GM23338 (cell line): ENCODE measurements around the gene SPACA7. TPM values are rescaled to one million over a fixed set of nuclear protein-coding genes. Genes with fewer than 3 reads are reported as not detected.
A peak's percentile ranks its signal among the peaks of the same experiment; 100 is the strongest.

ENCODE experiments used
- ATAC-seq: fragments of 200-7000 bp; cut with Tn5 transposase; 3 replicates; pipeline ENCODE4 v1.9.1; 2020
- DNase-seq: peaks from one replicate; pipeline ENCODE4 v3.0.0-alpha.2; 2015; ENCODE audit warnings: low spot score
- H2AFZ ChIP-seq: fragments of 200-600 bp; sonication (generic); 2 replicates; pipeline ENCODE4 v1.8.0; 2016; ENCODE audit warnings: antibody characterized with exemption, mild to moderate bottlenecking, moderate library complexity
- H3F3A ChIP-seq: fragments of 200-600 bp; sonication (generic); replicated peaks from 2 replicates; pipeline ENCODE4 v1.8.0; 2017; ENCODE audit warnings: antibody characterized with exemption, mixed run types, low read depth
- H3K27ac ChIP-seq: fragments of 200-600 bp; sonication (generic); 2 replicates; pipeline ENCODE4 v1.6.1; 2016; ENCODE audit warnings: low read depth
- H3K27me3 ChIP-seq: fragments of 200-600 bp; sonication (generic); 2 replicates; pipeline ENCODE4 v1.8.0; 2016; ENCODE audit warnings: mild to moderate bottlenecking, mixed run types, moderate library complexity; ENCODE audit not compliant: insufficient read depth
- H3K36me3 ChIP-seq: fragments of 200-600 bp; sonication (generic); 2 replicates; pipeline ENCODE4 v1.8.0; 2016; ENCODE audit warnings: mild to moderate bottlenecking; ENCODE audit not compliant: insufficient read depth
- H3K4me1 ChIP-seq: fragments of 200-600 bp; sonication (generic); 2 replicates; pipeline ENCODE4 v1.8.0; 2016; ENCODE audit warnings: mild to moderate bottlenecking, moderate library complexity; ENCODE audit not compliant: insufficient read depth
- H3K4me2 ChIP-seq: fragments of 200-600 bp; sonication (generic); 2 replicates; pipeline ENCODE4 v1.7.1; 2017; ENCODE audit warnings: mixed run types
- H3K4me3 ChIP-seq: fragments of 200-600 bp; sonication (generic); 2 replicates; pipeline ENCODE4 v1.6.1; 2016; ENCODE audit warnings: mixed run types
- H3K79me2 ChIP-seq: fragments of 200-600 bp; sonication (generic); replicated peaks from 2 replicates; pipeline ENCODE4 v1.8.0; 2017; ENCODE audit warnings: mild to moderate bottlenecking; ENCODE audit not compliant: insufficient read depth
- H3K9me2 ChIP-seq: fragments of 200-600 bp; sonication (generic); 2 replicates; pipeline ENCODE4 v1.8.0; 2017; ENCODE audit not compliant: insufficient read depth
- H4K20me1 ChIP-seq: fragments of 200-600 bp; sonication (generic); replicated peaks from 2 replicates; pipeline ENCODE4 v1.8.0; 2017; ENCODE audit warnings: mild to moderate bottlenecking; ENCODE audit not compliant: insufficient read depth
- H3K27ac Mint-ChIP-seq: 2 replicates; pipeline ENCODE4 v1.8.0; 2020; ENCODE audit warnings: inconsistent platforms, mild to moderate bottlenecking, moderate library complexity, mixed read lengths
- H3K27me3 Mint-ChIP-seq: 3 replicates; pipeline ENCODE4 v1.8.0; 2022; ENCODE audit warnings: low read depth, mild to moderate bottlenecking, moderate library complexity, mixed read lengths, inconsistent platforms; ENCODE audit not compliant: insufficient read depth, poor library complexity
- H3K36me3 Mint-ChIP-seq: 3 replicates; pipeline ENCODE4 v1.8.0; 2021; ENCODE audit warnings: low read depth, mild to moderate bottlenecking, inconsistent platforms, moderate library complexity, mixed read lengths
- H3K4me1 Mint-ChIP-seq: 3 replicates; pipeline ENCODE4 v1.8.0; 2020; ENCODE audit warnings: mild to moderate bottlenecking, inconsistent platforms, mixed read lengths
- H3K4me3 Mint-ChIP-seq: 3 replicates; pipeline ENCODE4 v1.8.0; 2021; ENCODE audit warnings: moderate library complexity, mild to moderate bottlenecking, inconsistent platforms, mixed read lengths
- H3K9me3 Mint-ChIP-seq: 3 replicates; pipeline ENCODE4 v1.8.0; 2020; ENCODE audit warnings: moderate library complexity, mild to moderate bottlenecking, inconsistent platforms, mixed read lengths
- CREB1 ChIP-seq: fragments of 250-450 bp; sonication (Bioruptor Pico); IDR thresholded peaks from 2 replicates; pipeline ENCODE4 v1.5.0; 2020; ENCODE audit warnings: low read depth, mild to moderate bottlenecking, moderate library complexity
- CTCF ChIP-seq, 2 experiments: fragments of 200-600 bp in 1 of 2; sonication (generic) in 1 of 2; conservative IDR thresholded peaks; 2 replicates each; pipeline versions ENCODE4 v1.5.1 to v1.6.1; 2016 to 2017; ENCODE audit warnings: antibody characterized with exemption in 2 of 2, low read depth in 2 of 2, mild to moderate bottlenecking in 2 of 2, moderate library complexity in 1 of 2
- EZH2 ChIP-seq: fragments of 200-600 bp; sonication (generic); IDR thresholded peaks from one replicate; pipeline ENCODE4 v1.8.0; 2017; ENCODE audit warnings: antibody characterized with exemption, mild to moderate bottlenecking, low read depth; ENCODE audit not compliant: unreplicated experiment
- EZH2phosphoT487 ChIP-seq: fragments of 200-600 bp; sonication (generic); IDR thresholded peaks from one replicate; pipeline ENCODE4 v1.8.1; 2018; ENCODE audit warnings: antibody characterized with exemption; ENCODE audit not compliant: unreplicated experiment
- JUNB ChIP-seq: IDR thresholded peaks from one replicate; pipeline ENCODE4 v1.6.1; 2016; ENCODE audit warnings: antibody characterized with exemption; ENCODE audit not compliant: unreplicated experiment
- NANOG ChIP-seq: IDR thresholded peaks from 2 replicates; pipeline ENCODE4 v1.6.1; 2016; ENCODE audit warnings: antibody characterized with exemption, borderline replicate concordance
- POLR2AphosphoS5 ChIP-seq: IDR thresholded peaks from 2 replicates; pipeline ENCODE4 v1.6.1; 2016; ENCODE audit warnings: antibody characterized with exemption, low read depth
- STAT1 ChIP-seq: IDR thresholded peaks from one replicate; pipeline ENCODE4 v1.6.1; 2016; ENCODE audit warnings: antibody characterized with exemption; ENCODE audit not compliant: unreplicated experiment
- ZNF114 ChIP-seq: fragments of 250-450 bp; sonication (Bioruptor Pico); IDR thresholded peaks from 2 replicates; pipeline ENCODE4 v1.5.0; 2020; ENCODE audit warnings: mild to moderate bottlenecking, moderate library complexity
- ZNF331 ChIP-seq: fragments of 250-450 bp; sonication (Bioruptor Pico); IDR thresholded peaks from 2 replicates; pipeline ENCODE4 v1.5.0; 2020; ENCODE audit warnings: low read depth, mild to moderate bottlenecking, moderate library complexity
- ZNF462 ChIP-seq: fragments of 250-450 bp; sonication (Bioruptor Pico); IDR thresholded peaks from 2 replicates; pipeline ENCODE4 v1.5.0; 2020; ENCODE audit warnings: mild to moderate bottlenecking, moderate library complexity
- polyA plus RNA-seq: library from polyadenylated mRNA; unstranded; fragments of >200 nt; fragmentation: Nextera tagmentation; extraction: Ambion mirVana; gene quantifications from 2 replicates; pipeline ENCODE4 v1.2.1, GENCODE V29; 2016
- total RNA-seq: library from RNA; depleted of rRNA; stranded (reverse); fragments of >200 nt; shearing (Covaris generic); gene quantifications from 2 replicates; pipeline ENCODE4 v1.2.3, GENCODE V29; 2014
- TF ChIP-seq, protein P1 (sequence below): IDR thresholded peaks from 2 replicates; pipeline ENCODE4 v1.6.1; 2016; ENCODE audit warnings: antibody characterized with exemption
- TF ChIP-seq, protein P2 (sequence below): IDR thresholded peaks from one replicate; pipeline ENCODE4 v1.6.1; 2018; ENCODE audit warnings: antibody characterized with exemption; ENCODE audit not compliant: unreplicated experiment

The SPACA7 gene
- total and polyA plus RNA-seq, 2 experiments from 2014 or later = not detected

DNA sequence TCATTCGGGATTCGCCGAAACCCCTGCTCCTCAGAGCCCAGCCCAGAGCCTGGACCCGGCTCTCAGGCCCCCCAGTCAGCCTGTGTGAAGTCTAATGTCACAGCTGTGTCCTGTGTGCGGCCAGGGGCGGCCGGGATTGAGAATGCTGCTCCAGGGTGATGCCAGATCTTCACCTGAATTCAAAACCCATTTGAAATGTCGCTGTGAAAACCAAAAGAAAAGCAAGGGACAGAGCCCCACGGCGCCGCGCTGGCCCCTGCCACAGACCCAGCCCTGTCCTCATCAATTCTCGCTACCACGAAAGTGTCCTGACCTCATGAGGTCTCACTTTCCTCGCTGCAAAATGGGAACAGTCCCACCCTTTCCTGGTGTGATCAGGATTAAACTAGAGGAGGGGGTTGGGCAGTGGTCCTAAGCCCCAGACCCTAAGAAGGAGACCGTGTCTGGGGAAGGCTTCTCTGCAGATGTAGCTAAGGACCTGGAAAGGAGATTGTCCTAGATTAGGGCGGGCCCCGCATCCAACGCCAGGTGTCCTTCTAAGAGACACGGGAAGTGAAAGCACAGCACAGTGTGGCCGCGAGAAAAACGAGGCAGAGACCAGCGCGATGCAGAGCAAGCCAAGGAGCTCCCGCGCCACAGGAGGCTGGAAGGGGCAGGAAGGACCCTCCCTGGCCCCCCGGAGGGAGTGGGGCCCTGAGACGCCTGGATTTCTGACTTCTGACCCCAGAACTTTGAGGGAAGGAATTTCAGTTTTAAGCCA is 34.0 kb upstream of the SPACA7 start:
- Mint-ChIP-seq H3K4me3 (no peak overlapping the region), H3K36me3 (no peaks in the 10 kb centered on the region; the same call in 2 of the 3 replicates), H3K4me1 (peaks cover 34% of the 10 kb centered on the region), H3K27ac (no peak overlapping the region), H3K27me3 (peaks cover 5% of the 10 kb centered on the region), H3K9me3 (peaks cover 12% of the 10 kb centered on the region; the same call in 2 of the 3 replicates)
- Histone ChIP-seq H3F3A (no peaks in the 10 kb centered on the region), H3K4me3 (no peak overlapping the region), H3K27me3 (no peaks in the 10 kb centered on the region), H3K9me2 (no peaks in the 10 kb centered on the region), H3K4me2 (no peak overlapping the region), H4K20me1 (no peaks in the 10 kb centered on the region), H3K79me2 (no peaks in the 10 kb centered on the region), H3K36me3 (no peaks in the 10 kb centered on the region), H3K4me1 (peaks cover 10% of the 10 kb centered on the region), H3K27ac (no peak overlapping the region), H2AFZ (peak overlapping the region; percentile 56; the same call in 1 of the 2 replicates)
- TF ChIP-seq EZH2phosphoT487 (no peak), JUNB (no peak), EZH2 (no peak), POLR2AphosphoS5 (no peak), ZNF331 (CRISPR knock-in tag) (no peak), CTCF (conservative IDR thresholded peaks at IDR 0.05; ENCODE audit: low read depth in 2 of 2) (no peak), ZNF462 (CRISPR knock-in tag) (no peak), NANOG (no peak), ZNF114 (CRISPR knock-in tag) (no peak), STAT1 (no peak), CREB1 (CRISPR knock-in tag) (no peak)
- TF ChIP-seq, protein P1, sequence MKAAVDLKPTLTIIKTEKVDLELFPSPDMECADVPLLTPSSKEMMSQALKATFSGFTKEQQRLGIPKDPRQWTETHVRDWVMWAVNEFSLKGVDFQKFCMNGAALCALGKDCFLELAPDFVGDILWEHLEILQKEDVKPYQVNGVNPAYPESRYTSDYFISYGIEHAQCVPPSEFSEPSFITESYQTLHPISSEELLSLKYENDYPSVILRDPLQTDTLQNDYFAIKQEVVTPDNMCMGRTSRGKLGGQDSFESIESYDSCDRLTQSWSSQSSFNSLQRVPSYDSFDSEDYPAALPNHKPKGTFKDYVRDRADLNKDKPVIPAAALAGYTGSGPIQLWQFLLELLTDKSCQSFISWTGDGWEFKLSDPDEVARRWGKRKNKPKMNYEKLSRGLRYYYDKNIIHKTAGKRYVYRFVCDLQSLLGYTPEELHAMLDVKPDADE = no peak
- TF ChIP-seq, protein P2, sequence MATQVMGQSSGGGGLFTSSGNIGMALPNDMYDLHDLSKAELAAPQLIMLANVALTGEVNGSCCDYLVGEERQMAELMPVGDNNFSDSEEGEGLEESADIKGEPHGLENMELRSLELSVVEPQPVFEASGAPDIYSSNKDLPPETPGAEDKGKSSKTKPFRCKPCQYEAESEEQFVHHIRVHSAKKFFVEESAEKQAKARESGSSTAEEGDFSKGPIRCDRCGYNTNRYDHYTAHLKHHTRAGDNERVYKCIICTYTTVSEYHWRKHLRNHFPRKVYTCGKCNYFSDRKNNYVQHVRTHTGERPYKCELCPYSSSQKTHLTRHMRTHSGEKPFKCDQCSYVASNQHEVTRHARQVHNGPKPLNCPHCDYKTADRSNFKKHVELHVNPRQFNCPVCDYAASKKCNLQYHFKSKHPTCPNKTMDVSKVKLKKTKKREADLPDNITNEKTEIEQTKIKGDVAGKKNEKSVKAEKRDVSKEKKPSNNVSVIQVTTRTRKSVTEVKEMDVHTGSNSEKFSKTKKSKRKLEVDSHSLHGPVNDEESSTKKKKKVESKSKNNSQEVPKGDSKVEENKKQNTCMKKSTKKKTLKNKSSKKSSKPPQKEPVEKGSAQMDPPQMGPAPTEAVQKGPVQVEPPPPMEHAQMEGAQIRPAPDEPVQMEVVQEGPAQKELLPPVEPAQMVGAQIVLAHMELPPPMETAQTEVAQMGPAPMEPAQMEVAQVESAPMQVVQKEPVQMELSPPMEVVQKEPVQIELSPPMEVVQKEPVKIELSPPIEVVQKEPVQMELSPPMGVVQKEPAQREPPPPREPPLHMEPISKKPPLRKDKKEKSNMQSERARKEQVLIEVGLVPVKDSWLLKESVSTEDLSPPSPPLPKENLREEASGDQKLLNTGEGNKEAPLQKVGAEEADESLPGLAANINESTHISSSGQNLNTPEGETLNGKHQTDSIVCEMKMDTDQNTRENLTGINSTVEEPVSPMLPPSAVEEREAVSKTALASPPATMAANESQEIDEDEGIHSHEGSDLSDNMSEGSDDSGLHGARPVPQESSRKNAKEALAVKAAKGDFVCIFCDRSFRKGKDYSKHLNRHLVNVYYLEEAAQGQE = no peak
- peak; percentile 13; the same call in 2 of the 3 replicates for ATAC-seq
- no peak for DNase-seq
